Stimulated activated memory B cell treated with anti-CD40 and anti-IgM and Interleukin-4, amounts not matched to agents 10 μg/mL and 1 μg/mL and 100 μg/mL, for 72 hours (primary cell): ENCODE data around the gene CFAP65.

Experiments used
- ATAC-seq: fragments of 150-1000 bp; cut with Tn5 transposase; 2 replicates; pipeline ENCODE4 v1.10.0; 2021
- H3K27ac Mint-ChIP-seq: one replicate; pipeline ENCODE4 v1.8.0; 2022; ENCODE audit warnings: mild to moderate bottlenecking, mixed read lengths
- H3K27me3 Mint-ChIP-seq: one replicate; pipeline ENCODE4 v1.8.0; 2022; ENCODE audit warnings: mixed read lengths
- H3K36me3 Mint-ChIP-seq: one replicate; pipeline ENCODE4 v1.8.0; 2022; ENCODE audit warnings: mixed read lengths
- H3K4me1 Mint-ChIP-seq: one replicate; pipeline ENCODE4 v1.8.0; 2022; ENCODE audit warnings: mixed read lengths
- H3K4me3 Mint-ChIP-seq: one replicate; pipeline ENCODE4 v1.8.0; 2022; ENCODE audit warnings: mild to moderate bottlenecking, moderate library complexity, mixed read lengths
- H3K9me3 Mint-ChIP-seq: one replicate; pipeline ENCODE4 v1.8.0; 2022; ENCODE audit warnings: mixed read lengths

CFAP65 gene

DNA sequence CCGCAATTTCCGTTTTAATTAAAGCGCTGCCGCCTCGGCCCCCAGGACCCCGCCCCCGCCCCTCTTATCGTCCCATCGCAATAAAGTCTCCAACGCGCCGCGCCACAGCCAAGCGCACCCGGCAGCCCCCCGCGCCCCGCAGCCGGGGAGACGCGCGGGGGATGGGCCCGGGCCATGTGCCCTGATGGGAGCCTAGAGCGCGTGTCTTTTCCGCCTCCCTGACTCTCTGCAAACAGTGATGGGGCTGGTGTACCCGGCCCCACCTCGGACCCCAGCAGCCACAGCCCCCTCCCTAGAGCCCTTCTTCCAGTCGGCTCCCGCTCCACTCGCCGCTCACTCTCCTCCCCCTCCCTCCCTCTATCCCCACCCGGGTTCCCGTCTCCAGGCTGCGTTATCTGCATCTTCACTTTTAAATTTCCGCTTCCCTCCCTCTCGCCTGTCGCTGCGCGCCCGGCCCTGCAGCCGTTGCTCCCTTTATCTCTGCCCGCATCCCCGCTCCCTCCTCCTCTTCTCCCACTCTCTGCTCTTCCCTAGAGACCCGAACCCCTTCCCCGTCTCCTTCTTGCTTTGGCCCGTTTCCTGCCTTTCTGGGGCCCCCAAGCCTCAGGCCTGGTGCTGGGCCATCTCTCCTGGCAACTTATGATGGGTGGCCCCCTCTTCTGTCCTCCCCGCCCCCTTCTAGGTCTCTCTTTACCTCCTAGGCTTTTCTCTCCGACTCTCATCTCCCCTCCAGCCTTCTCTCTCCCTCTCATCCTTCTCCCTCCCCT is 55.8 kb downstream of the CFAP65 start:
- ATAC-seq: peak; percentile 9
- H3K4me1 Mint-ChIP-seq: peaks cover 23% of the 10 kb centered on the region
- no peak overlapping the region for H3K27ac Mint-ChIP-seq
- H3K27me3 Mint-ChIP-seq: peaks cover 97% of the 10 kb centered on the region
- H3K36me3 Mint-ChIP-seq: no peaks in the 10 kb centered on the region
- H3K9me3 Mint-ChIP-seq: no peaks in the 10 kb centered on the region
- peak overlapping the region; percentile 11 for H3K4me3 Mint-ChIP-seq

DNA sequence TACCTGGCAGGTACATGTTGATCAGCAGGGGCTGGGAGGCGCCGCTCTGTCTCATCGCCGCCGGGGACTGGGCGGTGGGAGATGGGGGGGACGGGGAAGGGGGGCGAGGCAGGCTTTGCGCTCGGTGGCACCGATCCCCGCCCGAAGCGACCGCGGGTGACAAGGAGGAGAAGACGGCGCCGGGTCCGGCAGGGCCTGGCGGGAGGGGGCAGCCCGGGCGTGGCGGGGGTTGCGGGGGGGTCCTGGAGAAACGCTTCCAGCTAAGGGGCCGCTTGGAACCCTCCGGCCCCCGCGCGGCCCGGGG is 56.3 kb downstream of the CFAP65 start, which contains the start of gene FEV:
Gene FEV (minus strand): TSS at position 164 of the 304 bp plus-strand sequence. CDS start 109 bp downstream, at position 55.
- no peak within 1 kb of the TSS for H3K27ac Mint-ChIP-seq
- no peaks in the 10 kb centered on the region for H3K9me3 Mint-ChIP-seq
- peaks cover 28% of the 10 kb centered on the region for H3K4me1 Mint-ChIP-seq
- no peak for ATAC-seq
- no peaks in the 10 kb centered on the region for H3K36me3 Mint-ChIP-seq
- peaks cover 97% of the 10 kb centered on the region for H3K27me3 Mint-ChIP-seq
- peak within 1 kb of the TSS; percentile 12 for H3K4me3 Mint-ChIP-seq

DNA sequence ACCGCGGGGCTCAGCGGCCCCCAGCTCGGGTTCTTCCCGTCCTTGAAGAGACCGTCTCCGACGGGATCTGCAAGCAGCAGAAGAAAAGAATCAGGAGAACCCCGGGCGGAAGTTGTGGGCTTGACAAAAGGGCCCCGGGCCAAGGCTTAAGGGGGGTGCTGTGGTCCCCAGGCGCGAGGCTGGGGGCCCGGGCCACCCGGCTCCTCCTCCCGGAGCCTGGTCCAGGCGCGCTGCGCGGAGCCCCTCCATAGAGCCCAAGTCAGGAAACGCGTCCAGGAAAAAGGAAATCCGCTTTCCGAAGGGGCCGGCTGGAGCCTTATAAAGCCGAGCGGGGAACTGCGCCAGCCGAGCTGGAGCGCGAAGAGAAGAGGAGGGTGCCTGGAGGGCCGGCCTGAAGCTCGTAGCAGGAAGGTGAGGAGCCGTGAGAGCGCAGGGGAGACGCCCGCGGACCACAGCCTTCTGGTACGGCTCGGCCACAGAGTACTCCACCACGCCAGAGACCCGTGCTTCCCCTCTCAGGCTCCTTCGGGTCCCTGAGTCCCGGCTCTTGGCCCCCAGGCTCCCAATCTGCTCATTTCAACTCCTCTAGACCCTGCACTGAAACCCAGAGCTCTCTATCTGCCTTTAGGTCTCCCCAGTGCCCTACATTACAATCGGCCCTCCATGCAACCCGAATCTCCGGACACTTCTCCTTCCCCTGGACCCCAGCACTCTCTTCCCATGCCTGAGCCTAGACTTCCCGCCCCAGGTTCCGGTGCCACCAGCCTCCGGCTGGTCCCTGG is 56.9 kb downstream of the CFAP65 start:
- peak overlapping the region; percentile 12 for H3K4me3 Mint-ChIP-seq
- H3K27ac Mint-ChIP-seq: no peak overlapping the region
- H3K4me1 Mint-ChIP-seq: peaks cover 33% of the 10 kb centered on the region
- no peak for ATAC-seq
- no peaks in the 10 kb centered on the region for H3K36me3 Mint-ChIP-seq
- no peaks in the 10 kb centered on the region for H3K9me3 Mint-ChIP-seq
- peaks cover 97% of the 10 kb centered on the region for H3K27me3 Mint-ChIP-seq

DNA sequence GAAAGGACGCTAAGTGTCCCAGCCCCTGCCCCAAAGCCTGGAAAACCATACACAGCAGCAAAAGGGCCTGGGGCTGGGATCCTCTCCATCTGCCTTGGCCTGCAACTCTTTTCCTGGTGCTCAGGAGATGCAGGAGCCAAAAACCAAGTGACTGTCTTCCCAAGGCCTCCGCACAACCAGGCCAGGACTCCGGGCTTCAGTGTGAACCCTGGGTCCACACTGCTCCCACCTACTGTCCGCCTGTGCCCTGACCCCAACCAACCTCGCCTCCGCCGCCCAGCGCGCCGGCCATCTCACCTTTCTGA is 57.4 kb downstream of the CFAP65 start:
- no peaks in the 10 kb centered on the region for H3K36me3 Mint-ChIP-seq
- peaks cover 97% of the 10 kb centered on the region for H3K27me3 Mint-ChIP-seq
- no peak for ATAC-seq
- no peak overlapping the region for H3K27ac Mint-ChIP-seq
- H3K9me3 Mint-ChIP-seq: no peaks in the 10 kb centered on the region
- H3K4me3 Mint-ChIP-seq: no peak overlapping the region
- H3K4me1 Mint-ChIP-seq: peaks cover 34% of the 10 kb centered on the region

DNA sequence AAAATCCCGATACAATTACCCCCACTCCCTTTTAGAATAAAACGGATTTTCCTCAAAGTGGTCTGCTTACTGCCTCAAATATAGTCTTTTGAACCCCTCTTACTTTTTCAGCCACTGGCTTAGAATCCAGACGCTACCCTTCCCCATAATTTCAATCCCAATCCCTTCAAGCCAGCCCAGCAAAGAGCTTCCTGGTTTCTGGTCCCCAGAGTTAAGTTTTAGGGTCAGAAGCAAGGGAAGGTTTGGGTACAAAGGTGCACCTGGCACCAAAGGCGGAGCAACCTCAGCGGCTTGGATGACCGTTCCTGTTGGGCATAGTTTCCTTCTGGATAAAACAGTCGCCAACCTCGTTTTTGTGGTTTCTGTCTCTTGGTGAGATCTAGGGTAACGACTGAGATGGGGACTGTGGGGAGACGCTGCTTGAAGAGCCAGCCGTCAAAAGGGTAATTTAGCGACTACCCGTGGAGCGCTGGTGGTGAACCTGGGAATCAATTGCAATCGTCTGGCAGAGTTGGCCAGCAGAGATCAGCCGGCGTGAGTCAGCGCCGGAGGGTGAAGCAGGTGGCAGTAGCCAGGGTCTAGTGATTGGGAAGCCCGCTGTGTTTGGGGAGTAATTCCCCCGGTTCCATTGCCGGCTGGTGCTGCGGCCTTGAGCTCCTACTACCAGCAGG is 57.9 kb downstream of the CFAP65 start:
- no peak overlapping the region for H3K27ac Mint-ChIP-seq
- ATAC-seq: no peak
- peaks cover 34% of the 10 kb centered on the region for H3K4me1 Mint-ChIP-seq
- H3K4me3 Mint-ChIP-seq: no peak overlapping the region
- no peaks in the 10 kb centered on the region for H3K9me3 Mint-ChIP-seq
- peaks cover 97% of the 10 kb centered on the region for H3K27me3 Mint-ChIP-seq
- no peaks in the 10 kb centered on the region for H3K36me3 Mint-ChIP-seq

DNA sequence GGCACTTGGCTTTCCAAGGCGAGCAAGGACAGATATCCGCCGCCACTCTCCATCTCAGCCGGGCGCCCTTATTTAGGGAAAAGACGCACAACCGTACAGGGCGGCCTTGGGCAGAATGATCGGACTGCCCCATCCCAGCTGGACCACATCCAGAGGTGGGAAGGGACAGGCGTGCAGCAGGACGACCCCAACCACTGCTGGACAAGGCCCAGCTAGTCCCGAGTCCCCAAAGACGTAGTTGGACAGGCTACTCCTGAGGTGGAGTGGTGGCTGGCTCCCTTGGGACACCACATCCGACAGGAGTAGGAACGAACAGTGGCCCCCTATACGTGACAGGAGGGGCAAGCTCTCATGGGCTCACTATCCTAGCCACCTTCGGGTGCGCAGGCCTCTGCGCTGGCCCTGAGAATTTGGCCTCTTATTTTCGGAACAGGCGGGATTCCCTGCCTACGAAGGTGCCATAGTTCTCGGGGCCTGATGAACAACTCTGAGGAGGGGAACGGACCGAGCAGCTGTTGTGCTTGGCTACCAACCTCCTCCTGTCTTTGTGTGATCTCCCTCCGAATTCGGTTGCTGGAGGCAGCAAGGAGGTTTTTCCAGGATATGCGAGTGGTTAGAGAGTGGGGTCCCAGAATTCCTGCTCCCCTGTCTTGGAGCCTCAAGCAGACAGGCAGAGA is 58.6 kb downstream of the CFAP65 start:
- Mint-ChIP-seq H3K4me1 (peaks cover 34% of the 10 kb centered on the region), H3K27me3 (peaks cover 99% of the 10 kb centered on the region), H3K9me3 (no peaks in the 10 kb centered on the region), H3K4me3 (no peak overlapping the region), H3K27ac (no peak overlapping the region), H3K36me3 (no peaks in the 10 kb centered on the region)
- ATAC-seq: no peak

DNA sequence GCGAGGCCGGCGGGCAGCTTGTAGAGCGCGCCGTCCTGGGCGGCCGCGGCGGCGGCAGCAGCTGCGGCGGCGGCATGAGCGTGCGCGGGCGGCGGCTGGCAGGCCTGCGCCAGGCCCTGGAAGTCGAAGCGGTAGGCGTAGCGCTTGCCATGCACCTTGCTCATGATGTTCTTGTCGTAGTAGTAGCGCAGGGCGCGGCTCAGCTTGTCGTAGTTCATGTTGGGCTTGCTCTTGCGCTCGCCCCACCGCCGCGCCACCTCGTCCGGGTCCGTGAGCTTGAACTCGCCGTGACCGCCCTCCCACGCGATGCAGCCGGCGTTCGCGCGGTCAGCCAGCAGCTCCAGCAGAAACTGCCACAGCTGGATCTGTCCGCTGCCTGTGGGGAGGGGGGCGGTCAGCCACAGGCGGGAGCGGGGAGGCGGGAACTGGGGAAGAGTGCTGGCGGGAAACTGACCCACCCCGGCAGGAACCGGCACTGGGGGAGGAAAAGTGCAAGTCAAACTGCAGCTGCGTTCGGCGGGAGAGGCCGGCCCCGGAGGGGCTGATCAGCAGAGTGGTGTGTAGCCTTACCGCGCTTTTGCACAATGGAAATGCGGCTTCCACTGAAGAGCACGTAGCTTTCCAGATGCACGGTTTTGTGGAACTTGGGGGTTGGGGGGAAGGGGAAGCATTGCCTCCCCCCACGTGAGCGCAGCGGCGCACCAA is 59.3 kb downstream of the CFAP65 start:
- peaks cover 99% of the 10 kb centered on the region for H3K27me3 Mint-ChIP-seq
- peaks cover 34% of the 10 kb centered on the region for H3K4me1 Mint-ChIP-seq
- peak overlapping the region; percentile 46 for H3K4me3 Mint-ChIP-seq
- no peaks in the 10 kb centered on the region for H3K9me3 Mint-ChIP-seq
- H3K27ac Mint-ChIP-seq: no peak overlapping the region
- no peak for ATAC-seq
- no peaks in the 10 kb centered on the region for H3K36me3 Mint-ChIP-seq

DNA sequence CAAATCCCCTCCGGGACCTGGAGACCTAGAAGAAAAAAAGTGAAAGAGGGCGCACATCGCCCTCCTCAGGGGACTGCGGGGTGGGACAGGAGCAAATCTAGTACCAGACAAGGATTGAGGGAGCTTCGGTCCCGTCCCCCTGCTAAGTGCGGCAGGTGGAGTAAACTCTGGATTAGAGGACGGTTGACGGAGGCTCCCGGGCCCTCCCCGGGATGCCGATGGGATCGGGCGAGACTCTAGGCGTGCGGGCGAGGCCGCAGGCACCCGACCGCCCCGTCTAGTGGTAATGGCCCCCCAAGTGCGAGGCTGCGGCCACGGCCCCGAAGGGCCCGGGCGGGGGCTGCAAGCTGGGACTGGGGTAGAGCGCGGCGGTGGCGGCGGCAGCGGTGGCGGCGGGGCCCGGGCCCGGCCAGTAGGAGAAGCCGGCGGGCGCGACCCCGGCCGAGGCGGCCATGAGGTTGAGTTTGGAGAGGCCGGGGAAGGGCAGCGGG is 59.9 kb downstream of the CFAP65 start:
- H3K9me3 Mint-ChIP-seq: no peaks in the 10 kb centered on the region
- H3K27me3 Mint-ChIP-seq: peaks cover 99% of the 10 kb centered on the region
- H3K27ac Mint-ChIP-seq: peak overlapping the region; percentile 11
- H3K4me1 Mint-ChIP-seq: peaks cover 34% of the 10 kb centered on the region
- peak overlapping the region; percentile 62 for H3K4me3 Mint-ChIP-seq
- no peaks in the 10 kb centered on the region for H3K36me3 Mint-ChIP-seq
- no peak for ATAC-seq

DNA sequence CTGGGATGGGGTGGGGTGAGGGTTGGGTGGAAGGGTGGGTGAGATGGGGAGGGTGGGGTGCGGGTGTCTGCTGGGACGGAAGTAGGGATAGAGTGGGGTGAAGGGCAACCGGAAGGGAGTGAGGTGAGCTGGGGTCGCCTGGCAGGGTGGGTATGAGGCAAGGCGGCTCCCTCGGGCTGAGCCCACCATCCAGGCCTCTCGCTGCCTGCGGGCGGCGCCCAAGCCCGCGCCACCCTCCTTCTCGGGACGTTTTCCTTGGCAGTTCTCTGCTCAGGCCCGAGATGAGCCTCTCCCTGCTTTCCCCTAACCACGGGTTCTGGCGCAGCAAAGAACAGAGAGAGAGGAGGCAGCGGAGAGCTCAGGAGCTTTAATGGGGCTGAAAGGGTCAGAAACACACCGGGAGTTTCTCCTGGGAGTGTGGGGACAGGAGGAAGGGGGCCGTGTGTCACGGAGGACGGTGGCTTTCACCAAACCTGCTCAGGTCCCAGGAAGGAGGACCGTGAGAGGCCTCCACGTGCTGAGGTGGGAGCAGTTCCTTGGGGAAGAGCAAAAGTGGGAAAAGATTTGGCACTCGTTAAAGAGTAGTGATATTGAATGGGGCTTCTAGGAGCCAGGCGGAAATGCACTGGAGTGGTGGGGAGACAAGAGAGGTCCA is 60.5 kb downstream of the CFAP65 start:
- peaks cover 99% of the 10 kb centered on the region for H3K27me3 Mint-ChIP-seq
- peaks cover 31% of the 10 kb centered on the region for H3K4me1 Mint-ChIP-seq
- peak overlapping the region; percentile 11 for H3K27ac Mint-ChIP-seq
- peak overlapping the region; percentile 62 for H3K4me3 Mint-ChIP-seq
- H3K9me3 Mint-ChIP-seq: no peaks in the 10 kb centered on the region
- ATAC-seq: no peak
- H3K36me3 Mint-ChIP-seq: no peaks in the 10 kb centered on the region

DNA sequence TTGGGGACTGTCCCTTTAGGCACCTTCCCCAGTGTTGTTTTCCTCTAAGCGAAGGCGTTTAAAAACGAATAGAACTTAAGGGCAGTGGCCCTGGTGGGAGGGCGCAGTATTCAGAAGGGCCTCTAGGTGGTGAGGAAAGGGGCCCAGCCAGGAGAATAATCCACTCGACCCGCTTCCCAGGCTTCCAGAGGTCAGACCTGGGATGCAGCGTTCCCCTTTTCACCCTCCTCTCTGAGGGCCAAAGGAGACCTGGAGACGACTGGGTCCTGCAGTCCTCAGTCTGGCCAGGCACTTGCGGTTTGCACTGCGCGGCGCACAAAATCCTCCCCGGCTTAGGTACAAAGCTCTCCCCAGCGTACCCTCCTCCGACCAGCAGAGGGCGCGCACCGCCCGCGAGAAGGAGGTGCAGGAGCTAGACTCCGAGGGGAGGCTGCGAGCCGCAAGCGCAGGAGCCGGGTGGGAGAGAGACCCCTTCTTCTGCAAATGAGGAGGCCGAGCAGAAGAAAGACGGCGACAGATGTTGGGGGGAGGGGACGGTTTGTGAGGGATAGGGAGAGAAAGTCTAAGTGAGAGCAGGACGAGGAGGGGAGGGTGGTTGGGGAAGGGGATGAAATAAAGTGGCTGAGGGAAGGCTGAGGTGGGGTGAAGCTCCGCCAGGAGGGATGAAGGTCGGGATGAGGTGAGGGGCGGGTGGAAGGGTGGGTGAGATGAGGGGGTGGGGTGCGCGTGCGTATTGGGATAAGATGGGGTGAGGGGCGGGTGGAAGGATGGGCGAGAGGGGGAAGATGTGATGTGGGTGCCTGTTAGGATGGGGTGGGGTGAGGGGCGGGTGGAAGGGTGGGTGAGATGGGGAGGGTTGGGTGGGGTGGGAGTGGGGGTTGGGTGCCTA is 61.2 kb downstream of the CFAP65 start:
- H3K4me1 Mint-ChIP-seq: peaks cover 26% of the 10 kb centered on the region
- peaks cover 99% of the 10 kb centered on the region for H3K27me3 Mint-ChIP-seq
- no peaks in the 10 kb centered on the region for H3K9me3 Mint-ChIP-seq
- peak; percentile 90 for ATAC-seq
- no peaks in the 10 kb centered on the region for H3K36me3 Mint-ChIP-seq
- H3K4me3 Mint-ChIP-seq: peak overlapping the region; percentile 76
- H3K27ac Mint-ChIP-seq: no peak overlapping the region

DNA sequence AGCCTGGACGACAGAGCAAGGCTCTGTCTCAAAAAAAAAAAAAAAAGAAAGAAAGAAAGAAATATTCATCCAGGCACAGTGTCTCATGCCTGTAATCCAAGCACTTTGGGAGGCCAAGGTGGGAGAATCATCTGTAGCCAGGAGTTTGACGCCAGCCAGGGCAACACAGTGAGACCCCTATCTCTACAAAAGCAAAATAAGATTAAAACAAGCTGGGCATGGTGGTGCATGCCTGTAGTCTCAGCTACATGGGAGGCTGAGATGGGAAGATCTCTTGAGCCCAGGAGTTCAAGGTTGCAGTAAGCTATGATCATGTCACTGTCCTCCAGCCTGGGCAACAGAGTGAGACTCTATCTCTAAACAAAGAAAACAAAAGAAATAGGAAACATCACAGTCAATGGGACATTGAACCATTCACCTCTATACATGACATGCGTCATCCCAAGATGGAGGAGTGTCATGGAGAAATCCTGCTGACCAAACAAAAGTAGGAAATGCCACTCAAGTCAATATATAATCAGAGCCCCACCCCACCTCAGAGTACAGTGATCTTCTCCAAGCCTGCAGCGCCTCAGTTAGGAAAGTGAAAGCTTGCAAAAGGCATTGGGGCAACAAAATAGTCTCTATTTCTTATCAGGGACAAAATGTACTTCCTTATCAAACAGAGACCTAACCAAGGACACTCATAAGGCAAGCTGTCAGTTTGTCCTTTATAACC is 66.1 kb downstream of the CFAP65 start:
- Mint-ChIP-seq H3K36me3 (no peaks in the 10 kb centered on the region), H3K27ac (no peak overlapping the region), H3K9me3 (no peaks in the 10 kb centered on the region), H3K27me3 (peaks cover 85% of the 10 kb centered on the region), H3K4me3 (no peak overlapping the region), H3K4me1 (peaks cover 9% of the 10 kb centered on the region)
- ATAC-seq: no peak

DNA sequence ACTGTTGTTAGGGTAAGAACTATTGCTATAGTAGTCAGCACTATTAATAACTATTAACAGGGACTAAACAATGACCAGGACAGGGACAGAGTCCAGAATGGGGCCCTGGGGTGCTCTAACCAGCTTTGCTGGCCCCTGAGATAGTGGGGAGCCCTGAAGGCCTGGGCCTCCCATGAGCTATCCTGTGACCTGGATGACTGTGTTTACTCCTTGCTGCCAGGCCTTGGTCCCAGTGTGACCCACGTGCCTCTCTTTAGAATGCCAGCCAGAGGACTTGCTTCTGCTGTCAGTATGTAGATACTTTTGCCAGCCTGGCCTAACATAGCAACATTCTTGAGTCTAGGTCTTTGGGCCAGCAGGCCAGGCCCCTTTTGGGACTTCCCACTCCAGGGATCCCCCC is 70.4 kb downstream of the CFAP65 start:
- Mint-ChIP-seq H3K36me3 (no peaks in the 10 kb centered on the region), H3K4me3 (no peak overlapping the region), H3K27ac (no peak overlapping the region)

More for the DNA sequence above, 70.4 kb downstream of the CFAP65 start:
- no peaks in the 10 kb centered on the region for H3K9me3 Mint-ChIP-seq
- H3K4me1 Mint-ChIP-seq: no peaks in the 10 kb centered on the region
- H3K27me3 Mint-ChIP-seq: peaks cover 85% of the 10 kb centered on the region
- ATAC-seq: no peak
